Left colon (tissue), 2 donors: ENCODE measurements around the gene MYCBP2. TPM values are rescaled to one million over a fixed set of nuclear protein-coding genes. Genes with fewer than 3 reads are reported as not detected.

Source experiments
- ATAC-seq: fragments of 200-7000 bp; cut with Tn5 transposase; one replicate; pipeline ENCODE4 v1.9.1; 2020; ENCODE audit warnings: mild to moderate bottlenecking, moderate library complexity
- DNase-seq, 2 donors: peaks; one replicate each; pipeline ENCODE4 v3.0.0-alpha.2; 2020
- intact Hi-C, 2 donors: fragments of 100-400 bp; cut with DNase I in 1 of 2; cut with micrococcal nuclease in 1 of 2; formaldehyde crosslinking; loops; one replicate each; pipeline versions ENCODE4 v1.11.2 to v1.14.0; 2022; cut with DNase I, micrococcal nuclease
- total RNA-seq, 2 donors: library from RNA; stranded (reverse); fragmentation: NEBNext Ultra II Directional; extraction: Animal tissue kit (Norgen Biotek cat#: 25700); gene quantifications; one replicate each; pipeline ENCODE4 v1.2.1, GENCODE V29; 2021
- donor health status: DM: no; HTN: no; CAD: no.
- donor health status: DM: yes; HTN: yes; CAD: no.

Gene MYCBP2
- total RNA-seq, 2 donors from 2014 or later: 40.8 to 42.2 TPM

- ATAC-seq: no peak
- DNase-seq: no peak
- intact Hi-C loops: no loop called here
Measured at GRCh38 chr13:77055158-77055557, 271.7 kb downstream of the MYCBP2 start.

- intact Hi-C loops: no loop called here
- ATAC-seq (no peak), DNase-seq (no peak)
Measured at GRCh38 chr13:77053192-77053591, 273.7 kb downstream of the MYCBP2 start.

- DNase-seq: no peak
- intact Hi-C loops: no loop called here
Measured at GRCh38 chr13:77048681-77049080, 278.2 kb downstream of the MYCBP2 start.

GRCh38 chr13:77047649-77048343 is 279.1 kb downstream of the MYCBP2 start:
- ATAC-seq (no peak), DNase-seq (no peak)
- intact Hi-C loops: no loop called here

More at GRCh38 chr13:77048681-77049080, 278.2 kb downstream of the MYCBP2 start:
- ATAC-seq: no peak

GRCh38 chr13:77042566-77043177 is 284.2 kb downstream of the MYCBP2 start:
- peak; percentile 27 for ATAC-seq
- DNase-seq: no peak
- intact Hi-C loops: no loop called here

- ATAC-seq (no peak), DNase-seq (no peak)
- intact Hi-C loops: no loop called here
Measured at GRCh38 chr13:77040835-77041234, 286.1 kb downstream of the MYCBP2 start.

- intact Hi-C loops: no loop called here
- no peak for ATAC-seq
- DNase-seq: no peak
Measured at GRCh38 chr13:77040076-77040475, 286.8 kb downstream of the MYCBP2 start.

GRCh38 chr13:77038907-77039480 is 287.9 kb downstream of the MYCBP2 start:
- DNase-seq (no peak), ATAC-seq (peak; percentile 86)
- intact Hi-C loops: no loop called here

- intact Hi-C loops: no loop called here
- ATAC-seq: no peak
- DNase-seq: no peak
Measured at GRCh38 chr13:77036279-77036678, 290.6 kb downstream of the MYCBP2 start.

GRCh38 chr13:77034881-77035280 is 292.0 kb downstream of the MYCBP2 start:
- intact Hi-C loops: no loop called here
- ATAC-seq (no peak), DNase-seq (no peak)

GRCh38 chr13:77033717-77034302 is 293.1 kb downstream of the MYCBP2 start:
- DNase-seq (no peak), ATAC-seq (no peak)
- intact Hi-C loops: no loop called here

GRCh38 chr13:77031656-77032243 is 295.1 kb downstream of the MYCBP2 start:
- DNase-seq: no peak
- intact Hi-C loops: no loop called here
- peak; percentile 33 for ATAC-seq

GRCh38 chr13:77029436-77029835 is 297.5 kb downstream of the MYCBP2 start:
- no peak for DNase-seq
- intact Hi-C loops: no loop called here
- no peak for ATAC-seq

GRCh38 chr13:77028202-77028601 is 298.7 kb downstream of the MYCBP2 start:
- intact Hi-C loops: no loop called here
- ATAC-seq (no peak), DNase-seq (no peak)

GRCh38 chr13:77026861-77027621 is 299.9 kb downstream of the MYCBP2 start, which contains the start of gene FBXL3:
Gene FBXL3 (minus strand): TSS chr13:77027159. CDS start chr13:77021860, 5,299 bp downstream.
- DNase-seq: peak; percentile 81 to 85
- intact Hi-C loops: no loop called here
- ATAC-seq: peak; percentile 69

GRCh38 chr13:77026255-77026860 is 300.5 kb downstream of the MYCBP2 start:
- ATAC-seq: peak; percentile 88
- peak; percentile 93 to 94 for DNase-seq
- intact Hi-C loops: no loop called here

- intact Hi-C loops: no loop called here
- ATAC-seq (no peak), DNase-seq (no peak)
Measured at GRCh38 chr13:77022341-77022740, 304.6 kb downstream of the MYCBP2 start.

- intact Hi-C loops: no loop called here
- ATAC-seq: peak; percentile 80
Measured at GRCh38 chr13:77019756-77020155, 307.1 kb downstream of the MYCBP2 start.

More at GRCh38 chr13:77019756-77020155, 307.1 kb downstream of the MYCBP2 start:
- no peak for DNase-seq
